ENCODE data around the gene DBH.

DBH gene

DNA sequence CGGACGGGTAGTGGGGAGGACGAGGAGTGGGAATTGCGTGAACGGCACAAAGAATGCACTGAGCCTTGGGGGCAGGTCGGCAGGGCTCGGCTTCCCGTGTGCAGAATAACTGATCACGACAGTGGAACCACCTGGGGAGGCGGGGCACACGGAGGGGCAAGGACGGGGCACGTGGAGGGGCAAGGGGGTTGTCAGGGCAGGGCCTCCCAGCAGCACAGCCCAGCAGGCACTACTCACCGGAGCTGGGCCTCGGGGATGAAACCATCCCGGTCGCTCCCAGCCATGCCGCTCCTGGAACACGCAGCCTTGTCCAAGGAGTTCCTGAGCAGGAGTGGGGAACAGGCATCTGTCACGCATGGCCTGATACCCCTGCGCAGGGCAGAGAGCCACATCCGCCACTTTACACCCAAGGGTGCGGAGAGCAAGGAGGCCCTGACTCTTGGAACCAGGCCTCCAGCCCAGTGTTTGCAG, 68.6 kb downstream of the DBH start:
- no peak for DNase-seq

DNA sequence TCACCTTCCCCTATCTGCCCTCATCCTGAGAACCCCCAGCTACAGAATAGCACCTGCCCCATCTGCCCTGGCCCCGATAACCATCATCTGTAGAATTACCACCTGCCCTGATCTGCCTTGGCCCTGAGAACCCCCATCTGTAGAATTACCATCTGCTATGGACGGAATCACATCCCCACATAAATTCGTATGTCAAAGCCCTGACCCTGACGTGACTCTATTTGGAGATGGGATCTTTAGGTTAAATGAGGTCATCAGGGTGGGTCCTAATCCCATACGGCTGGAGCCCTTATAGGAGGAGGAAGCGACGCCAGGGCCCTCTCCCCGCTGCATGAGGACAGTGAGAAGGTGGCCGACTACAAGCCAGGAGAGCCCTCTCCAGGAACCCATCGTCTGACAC, 69.4 kb downstream of the DBH start:
- DNase-seq = no peak

DNA sequence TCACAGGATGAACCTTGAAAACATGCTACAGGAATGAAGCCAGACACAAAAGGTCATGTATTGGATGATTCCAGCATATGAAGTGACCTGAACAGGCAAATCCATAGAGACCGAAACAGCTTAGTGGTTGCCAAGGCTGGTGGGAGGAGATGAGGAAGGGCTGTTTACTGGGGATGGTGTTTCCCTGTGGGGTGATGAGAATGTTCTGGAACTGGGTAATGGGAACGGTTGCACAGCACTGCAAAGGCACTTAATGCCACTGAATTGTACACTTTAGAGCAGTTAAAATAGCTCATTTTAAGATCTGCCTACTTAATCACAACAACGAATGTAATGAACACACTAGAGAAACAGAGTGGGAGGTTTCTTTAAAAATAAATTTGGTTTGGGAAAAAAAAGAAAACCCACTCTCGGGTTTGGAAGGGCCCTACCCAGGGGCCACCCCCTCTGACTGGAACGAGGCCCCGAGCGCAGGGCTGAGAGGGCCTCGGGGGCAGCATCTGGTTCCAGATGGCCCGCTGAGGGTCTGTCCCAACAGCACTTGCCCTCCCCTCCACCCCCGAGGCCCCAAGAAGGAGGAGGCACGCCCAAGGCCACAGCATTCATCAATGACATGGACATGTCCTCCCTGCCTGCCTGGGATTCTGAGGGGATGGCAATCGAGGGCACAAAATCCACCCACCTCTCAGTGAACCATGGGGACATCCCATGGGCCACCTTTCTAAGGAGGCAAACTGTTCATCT, 70.3 kb downstream of the DBH start:
- DNase-seq = no peak

DNA sequence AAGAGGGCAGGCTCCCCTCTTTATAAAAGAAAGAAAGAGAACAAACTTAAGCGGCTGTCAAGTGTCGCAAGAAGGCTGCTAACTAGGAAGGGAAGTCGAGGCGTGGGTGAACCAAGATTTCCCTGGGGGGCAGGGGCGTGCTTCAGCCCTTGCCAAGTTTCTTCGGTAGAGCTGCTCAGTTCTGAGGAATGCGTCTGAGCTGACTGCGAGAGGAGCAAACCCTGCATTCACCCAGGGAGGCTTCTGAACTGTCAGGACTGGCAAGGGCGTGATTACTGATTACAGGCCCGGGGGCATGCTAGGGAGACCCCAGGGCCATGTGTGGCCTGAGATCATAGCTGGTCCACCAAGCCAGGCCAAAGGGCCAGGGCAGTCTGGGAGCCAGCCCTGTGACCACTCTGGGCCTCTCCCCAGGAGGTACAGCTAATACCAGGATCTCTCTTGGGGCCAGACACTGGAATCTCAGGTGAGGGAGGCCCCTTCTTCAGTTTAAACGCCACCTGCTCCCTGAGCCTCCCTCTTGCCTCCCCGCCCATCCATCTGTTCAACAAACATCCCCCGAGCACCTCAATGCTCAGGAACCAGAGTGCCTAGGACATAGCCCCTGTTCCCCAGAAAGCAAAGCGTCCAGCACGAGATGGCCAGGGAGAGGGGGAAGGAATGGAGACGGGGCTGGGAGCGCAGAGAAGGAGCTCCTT, 71.1 kb downstream of the DBH start:
- DNase-seq = no peak

DNA sequence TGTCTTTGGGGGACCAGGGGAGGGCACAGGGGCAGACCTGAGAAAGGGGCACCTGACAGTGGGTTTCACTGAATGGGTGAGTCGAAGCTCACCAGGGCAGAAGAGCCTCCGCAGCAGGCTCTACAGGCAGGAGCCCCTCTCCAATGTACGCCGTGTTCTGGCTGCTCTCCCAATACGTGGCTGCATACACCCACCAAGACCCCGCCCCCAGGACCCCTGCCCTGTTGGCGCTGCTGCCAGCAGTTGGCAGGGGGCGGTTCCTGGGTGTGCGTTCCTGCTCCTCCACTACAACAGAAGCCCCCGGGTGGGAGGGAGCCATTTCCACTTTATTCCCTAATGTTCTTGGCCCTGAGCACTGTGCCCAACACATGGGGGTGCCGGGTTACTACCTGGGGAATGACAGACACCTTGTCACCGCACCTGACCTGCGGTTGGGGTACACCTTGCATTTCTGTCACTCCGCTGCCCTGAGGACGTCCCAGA, 71.6 kb downstream of the DBH start:
- no peak for DNase-seq

DNA sequence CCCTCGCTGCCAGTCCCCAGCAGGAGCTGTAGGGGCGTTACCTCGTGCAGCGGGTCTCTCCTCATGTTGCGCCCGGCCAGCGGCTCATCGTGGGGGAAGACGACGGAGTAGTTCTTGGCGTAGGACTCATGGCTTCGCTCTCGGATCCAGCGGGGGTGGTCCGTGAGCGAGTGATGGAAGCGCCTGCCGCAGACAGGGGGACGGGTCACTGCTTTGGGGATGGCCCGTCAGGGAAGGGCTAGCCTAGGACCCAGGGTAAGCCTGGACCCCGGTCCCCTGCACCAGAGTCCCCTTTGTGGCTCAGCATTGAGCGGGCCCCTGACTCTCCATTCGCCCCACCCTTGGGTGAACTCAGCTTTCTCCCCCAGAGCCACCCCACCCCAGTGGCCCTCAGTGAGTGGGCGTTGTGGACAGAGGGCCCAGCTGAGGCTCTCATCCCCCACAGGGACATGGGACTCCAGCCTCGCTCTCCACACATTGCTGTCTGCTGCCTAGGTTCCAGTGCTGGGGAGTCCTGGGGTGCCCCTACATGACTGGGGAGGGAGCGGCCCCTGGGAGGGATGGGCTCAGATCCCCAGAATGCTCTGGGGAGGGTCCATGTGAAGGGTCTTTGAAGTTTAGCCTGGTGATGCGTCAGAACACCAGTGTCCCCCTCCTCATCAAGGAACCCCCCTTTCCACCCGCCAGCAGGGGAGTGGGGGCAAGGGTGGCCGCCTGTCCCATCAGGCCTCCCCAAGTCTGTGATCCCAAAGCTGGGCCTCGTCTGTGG, 72.3 kb downstream of the DBH start:
- no peak for DNase-seq

Measured in SW 1271 (cell line).